OCI-LY1 (cell line): Measurements from ENCODE around the gene KIF17.

ENCODE experiments used
- H2AFZ ChIP-seq: fragments of 200-600 bp; sonication (generic), shearing (Covaris generic); 2 replicates; pipeline ENCODE4 v1.6.0; 2014; ENCODE audit warnings: antibody characterized with exemption, mild to moderate bottlenecking, low read length
- H3F3A ChIP-seq: fragments of 200-600 bp; sonication (generic), shearing (Covaris generic); 2 replicates; pipeline ENCODE4 v1.6.0; 2014; ENCODE audit warnings: mild to moderate bottlenecking, antibody characterized with exemption, low read length, moderate library complexity; ENCODE audit not compliant: insufficient read depth
- H3K27ac ChIP-seq: fragments of 200-600 bp; sonication (generic); 2 replicates; pipeline ENCODE4 v1.5.1; 2014; ENCODE audit warnings: low read length, mixed run types, mild to moderate bottlenecking, low read depth; ENCODE audit not compliant: poor library complexity, severe bottlenecking
- H3K27me3 ChIP-seq: fragments of 200-600 bp; sonication (generic); 2 replicates; pipeline ENCODE4 v1.6.0; 2014; ENCODE audit warnings: antibody characterized with exemption, mild to moderate bottlenecking, low read length, moderate library complexity; ENCODE audit not compliant: insufficient read depth
- H3K36me3 ChIP-seq: fragments of 200-600 bp; sonication (generic); 2 replicates; pipeline ENCODE4 v1.6.1; 2014; ENCODE audit warnings: mild to moderate bottlenecking, antibody characterized with exemption, low read length, moderate library complexity, mixed read lengths; ENCODE audit not compliant: insufficient read depth
- H3K4me1 ChIP-seq: fragments of 200-600 bp; sonication (generic); 2 replicates; pipeline ENCODE4 v1.5.1; 2014; ENCODE audit warnings: mild to moderate bottlenecking, low read length, moderate library complexity; ENCODE audit not compliant: insufficient read depth, severe bottlenecking
- H3K4me2 ChIP-seq: fragments of 200-600 bp; sonication (generic), shearing (Covaris generic); 2 replicates; pipeline ENCODE4 v1.6.1; 2014; ENCODE audit warnings: low read length
- H3K4me3 ChIP-seq: fragments of 200-600 bp; sonication (generic); 2 replicates; pipeline ENCODE4 v1.5.1; 2014; ENCODE audit warnings: low read length, low read depth, mild to moderate bottlenecking, mixed read lengths; ENCODE audit not compliant: poor library complexity, severe bottlenecking
- H3K79me2 ChIP-seq: fragments of 200-600 bp; shearing (Covaris generic); 2 replicates; pipeline ENCODE4 v1.6.1; 2016; ENCODE audit warnings: mixed run types, low read length, mixed read lengths; ENCODE audit not compliant: insufficient read depth
- H3K9ac ChIP-seq: fragments of 200-600 bp; sonication (generic), shearing (Covaris generic); 2 replicates; pipeline ENCODE4 v1.6.1; 2014; ENCODE audit warnings: mild to moderate bottlenecking, low read length, mixed read lengths
- H3K9me2 ChIP-seq: fragments of 200-600 bp; sonication (generic), shearing (Covaris generic); 2 replicates; pipeline ENCODE4 v1.6.1; 2014; ENCODE audit warnings: low read depth, mild to moderate bottlenecking, low read length, mixed read lengths
- H3K9me3 ChIP-seq: fragments of 200-600 bp; shearing (Covaris generic); 2 replicates; pipeline ENCODE4 v1.6.1; 2014; ENCODE audit warnings: low read length, mixed read lengths
- H4K20me1 ChIP-seq: fragments of 200-600 bp; sonication (generic), shearing (Covaris generic); 2 replicates; pipeline ENCODE4 v1.6.0; 2016; ENCODE audit warnings: mild to moderate bottlenecking, low read length; ENCODE audit not compliant: insufficient read depth
- CTCF ChIP-seq: fragments of 200-600 bp; sonication (generic), shearing (Covaris generic); IDR thresholded peaks from 2 replicates; pipeline ENCODE4 v1.5.1; 2017; ENCODE audit warnings: mild to moderate bottlenecking, antibody characterized with exemption, low read length, moderate library complexity, mixed read lengths
- EZH2 ChIP-seq: fragments of 200-600 bp; sonication (generic), shearing (Covaris generic); IDR thresholded peaks from 2 replicates; pipeline ENCODE4 v1.8.0; 2017; ENCODE audit warnings: borderline replicate concordance, mixed run types, mild to moderate bottlenecking, antibody characterized with exemption, low read length, moderate library complexity, mixed read lengths

Gene KIF17

GRCh38 chr1:20760322-20760721 is 42.5 kb upstream of the KIF17 start:
- no peak overlapping the region for H3K4me2 ChIP-seq
- no peak overlapping the region for H3K9ac ChIP-seq
- H3K27ac ChIP-seq: no peak overlapping the region
- H3K36me3 ChIP-seq: peaks cover 95% of the 10 kb centered on the region
- no peak for TF ChIP-seq CTCF
- no peak for TF ChIP-seq EZH2
- H3K27me3 ChIP-seq: no peaks in the 10 kb centered on the region
- H2AFZ ChIP-seq: no peak overlapping the region
- H3K4me1 ChIP-seq: no peaks in the 10 kb centered on the region
- H3K9me3 ChIP-seq: no peaks in the 10 kb centered on the region
- H3K9me2 ChIP-seq: no peaks in the 10 kb centered on the region
- H3F3A ChIP-seq: no peaks in the 10 kb centered on the region
- no peak overlapping the region for H3K4me3 ChIP-seq
- H3K79me2 ChIP-seq: no peaks in the 10 kb centered on the region
- no peaks in the 10 kb centered on the region for H4K20me1 ChIP-seq

GRCh38 chr1:20753589-20753988 is 35.8 kb upstream of the KIF17 start:
- H2AFZ ChIP-seq: no peak overlapping the region
- H3K4me3 ChIP-seq: no peak overlapping the region
- no peaks in the 10 kb centered on the region for H3K9me3 ChIP-seq
- H3F3A ChIP-seq: no peaks in the 10 kb centered on the region; the same call in 1 of the 2 replicates
- H3K9ac ChIP-seq: no peak overlapping the region
- TF ChIP-seq CTCF (no peak), EZH2 (no peak)
- no peak overlapping the region for H3K4me2 ChIP-seq
- 0 out of 2 replicates have a peak, but pooled peaks cover 3% of the 10 kb centered on the region for H4K20me1 ChIP-seq
- no peaks in the 10 kb centered on the region for H3K9me2 ChIP-seq
- no peak overlapping the region for H3K27ac ChIP-seq
- H3K36me3 ChIP-seq: peaks cover 76% of the 10 kb centered on the region
- H3K79me2 ChIP-seq: no peaks in the 10 kb centered on the region
- H3K4me1 ChIP-seq: no peaks in the 10 kb centered on the region
- H3K27me3 ChIP-seq: no peaks in the 10 kb centered on the region

DNA sequence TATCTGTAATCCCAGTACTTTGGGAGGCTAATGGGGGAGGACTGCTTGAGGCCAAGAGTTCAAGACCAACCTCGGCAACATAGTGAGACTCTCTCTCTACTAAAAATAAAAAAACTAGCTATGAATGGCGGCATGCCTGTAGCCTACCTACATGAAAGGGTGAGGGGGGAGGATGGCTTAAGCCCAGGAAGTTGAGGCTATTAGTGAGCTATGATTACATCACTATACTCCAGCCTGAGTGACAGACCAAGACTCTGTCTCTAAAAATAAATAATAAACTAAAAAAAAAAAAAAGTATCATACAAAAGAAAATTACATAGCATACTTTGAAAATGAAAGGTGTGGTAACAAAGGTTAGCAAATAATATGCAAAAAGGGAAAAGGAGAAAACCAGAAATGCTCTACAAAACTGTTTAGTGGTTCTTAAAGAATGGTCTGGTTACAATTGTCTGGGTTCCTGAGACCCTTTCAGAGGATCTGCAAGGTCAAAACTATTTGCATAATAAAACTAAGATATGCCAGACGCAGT is 33.7 kb upstream of the KIF17 start:
- H2AFZ ChIP-seq: no peak overlapping the region
- 0 out of 2 replicates have a peak, but pooled peaks cover 3% of the 10 kb centered on the region for H4K20me1 ChIP-seq
- no peak overlapping the region for H3K27ac ChIP-seq
- no peak for TF ChIP-seq CTCF
- TF ChIP-seq EZH2: no peak
- no peaks in the 10 kb centered on the region for H3K4me1 ChIP-seq
- no peak overlapping the region for H3K4me3 ChIP-seq
- H3K79me2 ChIP-seq: no peaks in the 10 kb centered on the region
- no peaks in the 10 kb centered on the region; the same call in 1 of the 2 replicates for H3F3A ChIP-seq
- no peak overlapping the region for H3K4me2 ChIP-seq
- H3K36me3 ChIP-seq: peaks cover 78% of the 10 kb centered on the region
- H3K9ac ChIP-seq: no peak overlapping the region
- H3K27me3 ChIP-seq: no peaks in the 10 kb centered on the region
- no peaks in the 10 kb centered on the region for H3K9me3 ChIP-seq
- H3K9me2 ChIP-seq: no peaks in the 10 kb centered on the region
